ENCODE results near the gene ARMC9. TPM values are rescaled to one million over a fixed set of nuclear protein-coding genes. Genes with fewer than 3 reads are reported as not detected.

ARMC9 gene
- total and polyA plus RNA-seq, 2 of the 13 experiments (the other 11 are each of a cell fraction or from before 2014, with no cell fraction given) = 9.1 to 12.8 TPM

DNA sequence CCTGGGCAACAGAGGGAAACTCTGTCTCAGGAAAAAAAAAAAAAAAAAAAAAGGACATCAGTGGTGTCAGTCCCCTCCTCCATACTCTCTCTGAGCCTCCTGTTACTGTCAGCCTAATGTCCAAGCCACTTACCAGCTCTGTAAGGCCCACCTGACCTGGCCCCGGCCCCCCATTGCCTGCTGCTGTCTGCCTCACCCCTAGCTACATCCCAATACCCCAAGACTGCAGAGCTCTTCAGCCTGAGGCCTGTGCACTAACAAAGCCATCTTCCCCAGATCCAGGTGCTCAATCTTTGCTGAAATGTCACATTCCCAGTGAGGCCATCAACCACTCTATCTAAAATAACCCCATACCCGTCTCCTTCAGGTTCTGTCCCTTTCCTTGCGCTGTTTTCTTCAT lies 5.7 kb downstream of the ARMC9 start (continued):
- TF ChIP-seq, protein P1, sequence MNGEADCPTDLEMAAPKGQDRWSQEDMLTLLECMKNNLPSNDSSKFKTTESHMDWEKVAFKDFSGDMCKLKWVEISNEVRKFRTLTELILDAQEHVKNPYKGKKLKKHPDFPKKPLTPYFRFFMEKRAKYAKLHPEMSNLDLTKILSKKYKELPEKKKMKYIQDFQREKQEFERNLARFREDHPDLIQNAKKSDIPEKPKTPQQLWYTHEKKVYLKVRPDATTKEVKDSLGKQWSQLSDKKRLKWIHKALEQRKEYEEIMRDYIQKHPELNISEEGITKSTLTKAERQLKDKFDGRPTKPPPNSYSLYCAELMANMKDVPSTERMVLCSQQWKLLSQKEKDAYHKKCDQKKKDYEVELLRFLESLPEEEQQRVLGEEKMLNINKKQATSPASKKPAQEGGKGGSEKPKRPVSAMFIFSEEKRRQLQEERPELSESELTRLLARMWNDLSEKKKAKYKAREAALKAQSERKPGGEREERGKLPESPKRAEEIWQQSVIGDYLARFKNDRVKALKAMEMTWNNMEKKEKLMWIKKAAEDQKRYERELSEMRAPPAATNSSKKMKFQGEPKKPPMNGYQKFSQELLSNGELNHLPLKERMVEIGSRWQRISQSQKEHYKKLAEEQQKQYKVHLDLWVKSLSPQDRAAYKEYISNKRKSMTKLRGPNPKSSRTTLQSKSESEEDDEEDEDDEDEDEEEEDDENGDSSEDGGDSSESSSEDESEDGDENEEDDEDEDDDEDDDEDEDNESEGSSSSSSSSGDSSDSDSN (CRISPR knock-in tag; IDR thresholded peaks at IDR 0.05) = no peak
- TF ChIP-seq KLF15 (CRISPR knock-in tag; IDR thresholded peaks at IDR 0.05; ENCODE audit: borderline replicate concordance) = no peak
- TF ChIP-seq, protein P2, sequence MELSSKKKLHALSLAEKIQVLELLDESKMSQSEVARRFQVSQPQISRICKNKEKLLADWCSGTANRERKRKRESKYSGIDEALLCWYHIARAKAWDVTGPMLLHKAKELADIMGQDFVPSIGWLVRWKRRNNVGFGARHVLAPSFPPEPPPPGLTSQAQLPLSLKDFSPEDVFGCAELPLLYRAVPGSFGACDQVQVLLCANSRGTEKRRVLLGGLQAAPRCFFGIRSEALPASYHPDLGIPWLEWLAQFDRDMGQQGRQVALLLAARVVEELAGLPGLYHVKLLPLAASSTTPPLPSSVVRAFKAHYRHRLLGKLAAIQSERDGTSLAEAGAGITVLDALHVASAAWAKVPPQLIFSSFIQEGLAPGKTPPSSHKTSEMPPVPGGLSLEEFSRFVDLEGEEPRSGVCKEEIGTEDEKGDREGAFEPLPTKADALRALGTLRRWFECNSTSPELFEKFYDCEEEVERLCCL (CRISPR knock-in tag; IDR thresholded peaks at IDR 0.05; ENCODE audit: borderline replicate concordance) = no peak
- TF ChIP-seq, protein P3, sequence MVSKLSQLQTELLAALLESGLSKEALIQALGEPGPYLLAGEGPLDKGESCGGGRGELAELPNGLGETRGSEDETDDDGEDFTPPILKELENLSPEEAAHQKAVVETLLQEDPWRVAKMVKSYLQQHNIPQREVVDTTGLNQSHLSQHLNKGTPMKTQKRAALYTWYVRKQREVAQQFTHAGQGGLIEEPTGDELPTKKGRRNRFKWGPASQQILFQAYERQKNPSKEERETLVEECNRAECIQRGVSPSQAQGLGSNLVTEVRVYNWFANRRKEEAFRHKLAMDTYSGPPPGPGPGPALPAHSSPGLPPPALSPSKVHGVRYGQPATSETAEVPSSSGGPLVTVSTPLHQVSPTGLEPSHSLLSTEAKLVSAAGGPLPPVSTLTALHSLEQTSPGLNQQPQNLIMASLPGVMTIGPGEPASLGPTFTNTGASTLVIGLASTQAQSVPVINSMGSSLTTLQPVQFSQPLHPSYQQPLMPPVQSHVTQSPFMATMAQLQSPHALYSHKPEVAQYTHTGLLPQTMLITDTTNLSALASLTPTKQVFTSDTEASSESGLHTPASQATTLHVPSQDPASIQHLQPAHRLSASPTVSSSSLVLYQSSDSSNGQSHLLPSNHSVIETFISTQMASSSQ (IDR thresholded peaks at IDR 0.05; ENCODE audit: low read depth) = no peak
- TF ChIP-seq, protein P3 (CRISPR knock-in tag; IDR thresholded peaks at IDR 0.05; ENCODE audit: borderline replicate concordance) = no peak
- TF ChIP-seq, protein P4, sequence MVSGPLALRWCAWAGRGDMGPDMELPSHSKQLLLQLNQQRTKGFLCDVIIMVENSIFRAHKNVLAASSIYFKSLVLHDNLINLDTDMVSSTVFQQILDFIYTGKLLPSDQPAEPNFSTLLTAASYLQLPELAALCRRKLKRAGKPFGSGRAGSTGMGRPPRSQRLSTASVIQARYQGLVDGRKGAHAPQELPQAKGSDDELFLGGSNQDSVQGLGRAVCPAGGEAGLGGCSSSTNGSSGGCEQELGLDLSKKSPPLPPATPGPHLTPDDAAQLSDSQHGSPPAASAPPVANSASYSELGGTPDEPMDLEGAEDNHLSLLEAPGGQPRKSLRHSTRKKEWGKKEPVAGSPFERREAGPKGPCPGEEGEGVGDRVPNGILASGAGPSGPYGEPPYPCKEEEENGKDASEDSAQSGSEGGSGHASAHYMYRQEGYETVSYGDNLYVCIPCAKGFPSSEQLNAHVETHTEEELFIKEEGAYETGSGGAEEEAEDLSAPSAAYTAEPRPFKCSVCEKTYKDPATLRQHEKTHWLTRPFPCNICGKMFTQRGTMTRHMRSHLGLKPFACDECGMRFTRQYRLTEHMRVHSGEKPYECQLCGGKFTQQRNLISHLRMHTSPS (CRISPR knock-in tag; IDR thresholded peaks at IDR 0.05; ENCODE audit: low read depth) = no peak
- no peak for TF ChIP-seq SIX4 (CRISPR knock-in tag; IDR thresholded peaks at IDR 0.05)
- TF ChIP-seq, protein P5, sequence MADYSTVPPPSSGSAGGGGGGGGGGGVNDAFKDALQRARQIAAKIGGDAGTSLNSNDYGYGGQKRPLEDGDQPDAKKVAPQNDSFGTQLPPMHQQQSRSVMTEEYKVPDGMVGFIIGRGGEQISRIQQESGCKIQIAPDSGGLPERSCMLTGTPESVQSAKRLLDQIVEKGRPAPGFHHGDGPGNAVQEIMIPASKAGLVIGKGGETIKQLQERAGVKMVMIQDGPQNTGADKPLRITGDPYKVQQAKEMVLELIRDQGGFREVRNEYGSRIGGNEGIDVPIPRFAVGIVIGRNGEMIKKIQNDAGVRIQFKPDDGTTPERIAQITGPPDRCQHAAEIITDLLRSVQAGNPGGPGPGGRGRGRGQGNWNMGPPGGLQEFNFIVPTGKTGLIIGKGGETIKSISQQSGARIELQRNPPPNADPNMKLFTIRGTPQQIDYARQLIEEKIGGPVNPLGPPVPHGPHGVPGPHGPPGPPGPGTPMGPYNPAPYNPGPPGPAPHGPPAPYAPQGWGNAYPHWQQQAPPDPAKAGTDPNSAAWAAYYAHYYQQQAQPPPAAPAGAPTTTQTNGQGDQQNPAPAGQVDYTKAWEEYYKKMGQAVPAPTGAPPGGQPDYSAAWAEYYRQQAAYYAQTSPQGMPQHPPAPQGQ (CRISPR knock-in tag; IDR thresholded peaks at IDR 0.05; ENCODE audit: borderline replicate concordance) = no peak

Data from HepG2 (cell line).